GM18505 (cell line): ENCODE data around the gene FAM171A2.
"Not testable (repeated sequence)": the region's sequence is repeated elsewhere in the genome, so short reads cannot be mapped to it uniquely, and the experiment has no call there.

ENCODE experiments used
- ATAC-seq: cut with Tn5 transposase; IDR thresholded peaks from one replicate; pipeline ENCODE4 v1.9.1; 2021; ENCODE audit not compliant: unreplicated experiment
- POLR2A ChIP-seq: IDR thresholded peaks from 4 replicates; pipeline ENCODE4 v1.6.1; 2011; ENCODE audit warnings: borderline replicate concordance; ENCODE audit not compliant: insufficient read depth, insufficient read length; ENCODE audit errors: extremely low read depth

FAM171A2 gene

GRCh38 chr17:44334727-44335126 is 28.9 kb downstream of the FAM171A2 start:
- TF ChIP-seq POLR2A, result no peak
- ATAC-seq, result no peak

- TF ChIP-seq POLR2A, result no peak
- no peak for ATAC-seq
Observed at GRCh38 chr17:44334315-44334714, 29.3 kb downstream of the FAM171A2 start.

GRCh38 chr17:44333371-44333770 is 30.3 kb downstream of the FAM171A2 start:
- no peak for ATAC-seq
- no peak for TF ChIP-seq POLR2A

GRCh38 chr17:44331249-44331760 is 32.3 kb downstream of the FAM171A2 start:
- no peak for ATAC-seq
- no peak for TF ChIP-seq POLR2A

GRCh38 chr17:44330263-44330662 is 33.4 kb downstream of the FAM171A2 start:
- ATAC-seq, result not testable (repeated sequence)

- not testable (repeated sequence) for ATAC-seq
Observed at GRCh38 chr17:44329516-44329915, 34.1 kb downstream of the FAM171A2 start.

GRCh38 chr17:44327715-44328449 is 35.8 kb downstream of the FAM171A2 start:
- ATAC-seq, result no peak
- TF ChIP-seq POLR2A, result no peak

GRCh38 chr17:44326861-44327444 is 36.7 kb downstream of the FAM171A2 start:
- peak; percentile 36 for ATAC-seq
- peak; percentile 57 for TF ChIP-seq POLR2A

GRCh38 chr17:44324571-44325275 is 38.9 kb downstream of the FAM171A2 start, which contains the start of gene SLC25A39:
Gene SLC25A39, minus strand, starts transcription at chr17:44324823. Its CDS starts 1,261 bp downstream, at chr17:44323562.
- ATAC-seq, result peak; percentile 70

GRCh38 chr17:44324092-44324570 is 39.5 kb downstream of the FAM171A2 start:
- TF ChIP-seq POLR2A, result no peak
- peak; percentile 1 for ATAC-seq

More at GRCh38 chr17:44324571-44325275, 38.9 kb downstream of the FAM171A2 start, which contains the start of gene SLC25A39:
- TF ChIP-seq POLR2A, result peak; percentile 88

GRCh38 chr17:44323359-44324091 is 40.1 kb downstream of the FAM171A2 start:
- ATAC-seq, result no peak
- TF ChIP-seq POLR2A, result no peak

- TF ChIP-seq POLR2A, result no peak
- no peak for ATAC-seq
Observed at GRCh38 chr17:44322236-44322895, 41.3 kb downstream of the FAM171A2 start.
